ENCODE data around the gene CXCL6.

Gene CXCL6

DNA sequence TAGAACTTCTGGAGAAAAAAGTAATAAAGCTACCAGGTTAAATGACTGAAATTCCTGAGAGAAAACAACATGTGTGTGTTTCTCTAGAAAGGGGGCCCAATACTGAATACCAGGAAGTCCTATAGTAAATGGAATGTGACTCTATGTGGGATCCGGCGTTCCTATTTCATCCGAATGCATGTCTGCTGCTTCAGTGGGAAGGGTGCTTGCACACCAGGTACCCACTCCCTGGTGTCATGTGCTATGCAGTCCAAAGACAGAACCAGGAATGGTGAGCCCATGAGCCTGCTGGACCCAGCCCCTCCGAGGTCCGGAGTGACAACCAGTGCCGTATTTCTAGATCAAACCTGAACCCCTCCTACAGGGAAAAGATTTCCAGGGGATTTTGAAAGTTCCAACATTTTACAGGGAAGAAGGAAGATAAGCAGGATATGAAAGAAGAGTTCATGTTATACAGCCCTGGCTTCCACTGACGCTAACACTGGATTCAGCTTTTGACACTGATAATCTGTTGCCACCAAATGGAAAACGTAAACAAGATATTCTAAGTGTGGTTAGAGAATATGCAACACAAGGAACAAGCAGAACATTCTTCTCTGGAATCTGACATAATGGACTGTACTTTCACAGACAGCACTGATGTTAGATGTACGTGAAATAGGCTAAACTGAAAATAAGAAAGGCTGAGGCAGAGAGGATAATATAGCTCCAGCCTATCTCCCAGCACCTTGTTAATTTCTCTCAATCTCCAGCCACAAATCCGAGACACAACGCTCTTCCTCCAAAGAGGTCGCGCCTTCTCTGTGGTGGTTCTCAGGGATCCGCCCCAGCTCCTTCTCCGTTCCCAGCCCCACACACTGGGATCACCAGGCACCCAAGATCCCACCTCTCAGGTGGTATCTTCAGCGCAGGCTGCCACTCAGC is 32.0 kb downstream of the CXCL6 start:
- DNase-seq (ENCODE audit: low spot score), result no peak

DNA sequence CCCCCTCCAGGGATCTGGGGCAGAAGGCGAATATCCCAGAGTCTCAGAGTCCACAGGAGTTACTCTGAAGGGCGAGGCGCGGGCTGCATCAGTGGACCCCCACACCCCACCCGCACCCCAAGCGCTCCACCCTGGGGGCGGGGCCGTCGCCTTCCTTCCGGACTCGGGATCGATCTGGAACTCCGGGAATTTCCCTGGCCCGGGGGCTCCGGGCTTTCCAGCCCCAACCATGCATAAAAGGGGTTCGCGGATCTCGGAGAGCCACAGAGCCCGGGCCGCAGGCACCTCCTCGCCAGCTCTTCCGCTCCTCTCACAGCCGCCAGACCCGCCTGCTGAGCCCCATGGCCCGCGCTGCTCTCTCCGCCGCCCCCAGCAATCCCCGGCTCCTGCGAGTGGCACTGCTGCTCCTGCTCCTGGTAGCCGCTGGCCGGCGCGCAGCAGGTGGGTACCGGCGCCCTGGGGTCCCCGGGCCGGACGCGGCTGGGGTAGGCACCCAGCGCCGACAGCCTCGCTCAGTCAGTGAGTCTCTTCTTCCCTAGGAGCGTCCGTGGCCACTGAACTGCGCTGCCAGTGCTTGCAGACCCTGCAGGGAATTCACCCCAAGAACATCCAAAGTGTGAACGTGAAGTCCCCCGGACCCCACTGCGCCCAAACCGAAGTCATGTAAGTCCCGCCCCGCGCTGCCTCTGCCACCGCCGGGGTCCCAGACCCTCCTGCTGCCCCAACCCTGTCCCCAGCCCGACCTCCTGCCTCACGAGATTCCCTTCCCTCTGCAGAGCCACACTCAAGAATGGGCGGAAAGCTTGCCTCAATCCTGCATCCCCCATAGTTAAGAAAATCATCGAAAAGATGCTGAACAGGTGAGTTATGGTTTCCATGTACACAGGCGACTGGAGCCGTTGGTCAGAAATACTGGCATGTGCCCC is 32.9 kb downstream of the CXCL6 start, which contains the start of gene CXCL1:
Gene CXCL1, plus strand, starts transcription at position 264 of the 926 bp plus-strand sequence. Its CDS starts 78 bp downstream, at position 342.
- no peak for DNase-seq (ENCODE audit: low spot score)

DNA sequence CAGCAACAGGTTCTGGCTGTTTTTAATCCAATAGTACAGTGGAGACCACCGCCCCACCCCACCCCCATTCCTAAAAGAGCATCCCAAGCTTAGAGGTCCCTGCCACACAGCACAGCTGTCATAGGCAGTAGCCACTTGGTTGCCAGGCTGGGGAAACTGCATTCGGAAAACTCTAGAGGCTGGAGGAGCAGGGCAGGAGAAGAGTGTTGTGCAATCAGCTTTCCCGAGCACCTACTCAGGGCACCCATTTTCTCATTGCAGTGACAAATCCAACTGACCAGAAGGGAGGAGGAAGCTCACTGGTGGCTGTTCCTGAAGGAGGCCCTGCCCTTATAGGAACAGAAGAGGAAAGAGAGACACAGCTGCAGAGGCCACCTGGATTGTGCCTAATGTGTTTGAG is 33.8 kb downstream of the CXCL6 start:
- no peak for DNase-seq (ENCODE audit: low spot score)

DNA sequence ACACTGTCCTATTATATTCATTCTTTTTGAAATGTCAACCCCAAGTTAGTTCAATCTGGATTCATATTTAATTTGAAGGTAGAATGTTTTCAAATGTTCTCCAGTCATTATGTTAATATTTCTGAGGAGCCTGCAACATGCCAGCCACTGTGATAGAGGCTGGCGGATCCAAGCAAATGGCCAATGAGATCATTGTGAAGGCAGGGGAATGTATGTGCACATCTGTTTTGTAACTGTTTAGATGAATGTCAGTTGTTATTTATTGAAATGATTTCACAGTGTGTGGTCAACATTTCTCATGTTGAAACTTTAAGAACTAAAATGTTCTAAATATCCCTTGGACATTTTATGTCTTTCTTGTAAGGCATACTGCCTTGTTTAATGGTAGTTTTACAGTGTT is 34.3 kb downstream of the CXCL6 start:
- DNase-seq (ENCODE audit: low spot score), result no peak

DNA sequence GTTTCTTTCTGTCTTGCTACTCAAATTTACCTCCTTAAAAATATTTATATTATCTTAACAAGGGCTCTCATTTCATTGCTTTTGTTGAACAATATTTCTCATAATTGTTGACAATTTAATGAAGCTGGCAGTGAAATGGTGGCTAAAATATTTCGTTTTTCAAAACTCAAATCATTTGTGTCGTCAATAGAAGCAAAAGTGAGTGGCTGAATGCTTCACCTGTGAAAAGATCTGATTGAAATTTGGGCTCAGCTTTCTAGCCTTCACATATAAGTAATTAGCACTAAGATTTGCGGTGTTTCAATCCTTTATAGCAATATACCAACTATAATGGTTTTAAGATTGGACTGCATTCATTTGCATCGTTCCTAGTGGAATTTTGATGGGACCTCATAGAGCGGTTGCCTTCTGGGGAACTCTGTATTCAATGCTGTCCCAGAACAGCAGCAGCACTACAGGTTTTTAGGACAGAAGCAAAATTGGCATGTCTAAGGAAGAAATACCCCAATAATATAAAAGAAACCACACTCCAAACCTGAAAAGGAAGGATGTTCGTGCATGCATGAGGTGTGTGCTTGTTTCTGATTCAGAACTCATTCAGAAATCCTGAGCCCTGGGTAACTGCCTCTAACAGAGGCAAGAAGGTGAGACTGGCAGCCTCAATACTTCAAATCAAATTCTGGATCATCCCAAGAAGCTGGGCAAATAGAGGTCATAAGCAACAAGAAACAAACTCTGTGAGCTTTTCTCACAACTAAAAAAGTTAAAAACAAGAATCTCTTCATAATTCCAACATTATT is 35.2 kb downstream of the CXCL6 start:
- DNase-seq (ENCODE audit: low spot score), result no peak

DNA sequence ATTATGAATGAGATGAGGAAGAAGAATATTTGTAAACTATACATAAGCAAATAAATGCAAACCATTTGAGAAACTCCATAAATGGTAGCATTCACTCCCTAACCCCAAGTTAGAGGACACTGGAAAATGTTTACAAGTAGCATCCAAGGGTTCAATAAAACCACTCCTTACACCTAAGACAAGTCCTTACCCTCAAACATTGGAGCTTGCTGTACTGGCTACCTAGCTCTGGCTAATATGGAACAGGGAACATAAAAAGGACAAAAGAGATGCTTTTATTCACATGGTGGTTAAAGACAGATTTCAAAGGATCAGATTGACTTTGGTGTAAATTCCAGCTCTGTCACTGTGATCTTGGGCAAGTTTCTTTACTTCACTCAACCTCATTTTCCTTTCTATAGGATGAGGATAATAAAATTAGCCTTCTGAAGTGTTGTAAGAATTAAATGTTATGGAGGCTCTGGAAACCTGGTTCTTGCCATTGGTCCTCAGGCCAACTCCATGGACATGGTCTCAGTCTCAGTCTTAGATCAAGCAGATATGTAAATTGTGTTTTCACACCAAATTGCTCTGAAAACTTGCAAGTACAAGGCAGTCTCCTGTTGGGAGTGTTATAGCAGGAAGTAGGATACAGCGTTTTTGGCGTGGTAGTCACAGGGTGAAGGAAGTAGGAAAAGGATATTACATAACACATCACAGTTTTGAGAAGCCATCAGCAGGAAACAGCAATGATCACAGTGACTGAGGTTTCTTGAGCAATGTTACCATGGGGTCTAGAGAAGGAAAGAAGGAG is 36.0 kb downstream of the CXCL6 start:
- no peak for DNase-seq (ENCODE audit: low spot score)

DNA sequence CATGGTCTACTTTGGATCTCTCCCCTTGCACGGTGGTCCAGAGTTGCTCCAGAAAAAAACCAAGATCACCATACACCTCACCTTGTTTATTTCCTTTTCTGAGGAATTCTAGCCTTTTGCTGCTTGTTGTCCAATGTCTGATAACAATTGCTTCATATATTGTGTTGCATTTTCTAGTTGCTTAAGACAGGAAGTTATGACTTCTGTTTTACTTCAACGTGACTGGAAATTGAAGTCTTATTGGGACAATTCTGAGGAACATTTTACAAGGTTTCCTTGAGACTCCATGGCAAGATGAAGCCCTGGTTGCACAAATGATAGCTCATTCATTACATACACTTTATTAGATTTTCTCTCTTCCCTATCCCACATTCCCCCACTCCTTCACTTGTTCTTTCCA is 37.9 kb downstream of the CXCL6 start:
- no peak for DNase-seq (ENCODE audit: low spot score)

DNA sequence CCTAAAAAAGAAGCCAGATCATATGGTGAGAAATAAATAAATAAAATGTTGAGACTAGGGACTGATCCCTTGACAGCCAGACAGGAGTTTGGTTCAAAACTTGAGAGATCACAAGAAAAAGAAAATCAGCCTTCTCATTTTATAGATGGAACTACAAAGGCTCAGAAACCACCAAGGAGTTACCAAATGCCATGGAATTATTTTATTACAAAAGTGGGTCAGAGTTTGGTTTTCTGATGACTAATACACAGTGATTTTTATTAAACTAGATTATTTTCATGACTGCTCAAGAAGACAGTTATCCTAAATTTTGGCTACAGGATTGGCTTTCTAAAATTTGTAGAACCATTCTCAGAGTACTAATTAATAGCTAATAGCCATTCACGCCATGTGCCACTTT is 38.9 kb downstream of the CXCL6 start:
- DNase-seq (ENCODE audit: low spot score), result no peak

DNA sequence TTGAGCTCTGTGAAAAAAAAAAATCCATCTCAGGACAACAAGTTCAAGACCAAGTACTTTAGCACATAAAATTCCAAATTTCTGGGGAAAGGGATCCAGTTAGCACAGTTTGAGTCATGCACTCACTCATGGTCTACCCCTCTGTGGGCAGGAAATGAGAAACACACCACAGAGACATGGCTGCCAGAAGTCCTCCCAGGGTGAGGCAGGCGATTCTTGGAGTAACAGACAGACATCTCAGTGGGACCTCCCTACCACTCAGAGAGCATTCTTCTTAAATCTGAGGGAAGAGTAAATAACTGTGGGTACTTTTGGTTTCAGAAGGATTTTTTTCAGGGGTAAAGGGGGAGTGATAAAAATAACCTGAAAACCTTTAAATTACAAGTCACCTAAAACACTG is 46.8 kb downstream of the CXCL6 start:
- no peak for DNase-seq (ENCODE audit: low spot score)

DNA sequence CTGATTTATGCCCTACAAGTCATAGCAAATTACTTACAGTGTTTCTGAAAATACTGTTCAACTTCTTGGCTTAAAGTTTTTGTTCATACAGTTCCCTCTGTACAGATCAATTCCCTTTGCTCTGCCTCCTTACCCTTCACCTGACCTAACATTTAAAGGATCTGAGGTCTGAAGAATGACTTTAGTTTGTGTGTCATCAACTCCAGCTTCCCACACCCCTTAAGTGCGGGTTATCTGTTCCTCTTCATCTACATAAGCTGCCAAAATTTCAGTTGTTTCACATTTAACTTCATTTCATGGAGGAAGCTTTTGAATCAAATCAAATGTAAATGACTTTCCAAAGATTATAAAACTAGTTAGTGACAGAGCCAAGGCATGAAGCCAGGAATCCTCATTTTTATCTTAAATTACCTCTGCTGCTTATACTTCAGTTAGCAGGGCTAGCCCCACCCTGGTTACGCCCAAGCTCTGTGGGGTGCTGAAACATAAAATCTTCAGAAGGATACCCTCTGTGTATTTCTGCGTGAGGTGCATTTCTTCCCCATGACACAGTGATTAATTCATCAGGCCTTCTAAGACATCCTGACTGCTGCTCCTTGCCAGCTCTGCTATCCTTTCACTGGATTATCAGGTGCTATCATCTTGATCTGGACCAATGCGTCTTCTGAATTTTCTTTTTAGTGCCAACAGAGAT is 49.2 kb downstream of the CXCL6 start:
- DNase-seq (ENCODE audit: low spot score), result no peak

Measured in hematopoietic multipotent progenitor cell treated with erythropoietin and hydrocortisone succinate and interleukin-3 and kit ligand, for 15 days (in vitro differentiated cells).